Measurements from ENCODE around the gene ALKBH1. TPM values are rescaled to one million over a fixed set of nuclear protein-coding genes. Genes with fewer than 3 reads are reported as not detected.

The ALKBH1 gene
- total RNA-seq, 1 donor from 2014 or later: 18.0 TPM

DNA sequence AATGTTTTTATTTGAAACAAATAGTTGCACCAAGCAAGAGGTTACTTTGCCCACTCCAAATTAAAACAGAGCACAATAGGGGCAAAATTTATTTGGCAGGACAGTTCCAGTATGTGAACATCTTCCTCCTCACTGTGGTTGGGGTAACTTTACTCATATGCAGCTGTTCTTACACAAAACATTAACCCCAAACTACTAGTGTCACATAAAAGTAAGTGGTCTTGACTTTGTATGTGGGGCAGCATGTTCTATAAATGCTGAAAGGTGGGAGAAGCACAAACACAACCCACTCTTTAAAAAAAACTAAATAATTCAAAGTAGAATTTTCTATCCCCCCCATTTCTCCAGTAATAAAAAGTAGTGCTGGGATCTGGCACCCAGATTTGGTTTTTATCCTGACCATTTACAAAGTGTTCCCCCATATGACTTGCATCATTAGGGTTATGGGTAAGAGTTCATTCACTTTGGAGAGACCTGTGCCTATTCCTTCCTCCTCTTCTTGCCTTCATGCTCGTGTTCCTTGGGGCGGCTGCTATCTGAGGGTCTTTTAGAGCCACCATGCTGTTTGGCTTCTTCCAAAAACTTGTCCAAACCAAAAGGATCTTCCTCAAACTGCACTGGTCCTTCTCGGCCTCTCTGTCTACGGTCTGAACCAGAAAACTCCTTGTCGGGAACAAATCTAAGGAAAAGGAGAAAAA is 9.9 kb upstream of the ALKBH1 start:
- Mint-ChIP-seq H3K4me1 (peaks cover 3% of the 10 kb centered on the region), H3K27me3 (no peaks in the 10 kb centered on the region), H3K27ac (no peak overlapping the region), H3K9me3 (no peaks in the 10 kb centered on the region), H3K4me3 (no peak overlapping the region), H3K36me3 (ENCODE audit: low read depth) (peaks cover 88% of the 10 kb centered on the region)
- intact Hi-C loops (cut with micrococcal nuclease): no loop called here
- ChIA-PET CTCF (no interaction called here), POLR2A (interaction anchor here (1.2 kb wide), 1 partner anchor 43 kb away, joined by 10 read pairs; the partner anchor contains the start of gene SNW1)
- no peak for ATAC-seq (ENCODE audit: low read depth)
- no peak for DNase-seq
- TF ChIP-seq, protein P1, sequence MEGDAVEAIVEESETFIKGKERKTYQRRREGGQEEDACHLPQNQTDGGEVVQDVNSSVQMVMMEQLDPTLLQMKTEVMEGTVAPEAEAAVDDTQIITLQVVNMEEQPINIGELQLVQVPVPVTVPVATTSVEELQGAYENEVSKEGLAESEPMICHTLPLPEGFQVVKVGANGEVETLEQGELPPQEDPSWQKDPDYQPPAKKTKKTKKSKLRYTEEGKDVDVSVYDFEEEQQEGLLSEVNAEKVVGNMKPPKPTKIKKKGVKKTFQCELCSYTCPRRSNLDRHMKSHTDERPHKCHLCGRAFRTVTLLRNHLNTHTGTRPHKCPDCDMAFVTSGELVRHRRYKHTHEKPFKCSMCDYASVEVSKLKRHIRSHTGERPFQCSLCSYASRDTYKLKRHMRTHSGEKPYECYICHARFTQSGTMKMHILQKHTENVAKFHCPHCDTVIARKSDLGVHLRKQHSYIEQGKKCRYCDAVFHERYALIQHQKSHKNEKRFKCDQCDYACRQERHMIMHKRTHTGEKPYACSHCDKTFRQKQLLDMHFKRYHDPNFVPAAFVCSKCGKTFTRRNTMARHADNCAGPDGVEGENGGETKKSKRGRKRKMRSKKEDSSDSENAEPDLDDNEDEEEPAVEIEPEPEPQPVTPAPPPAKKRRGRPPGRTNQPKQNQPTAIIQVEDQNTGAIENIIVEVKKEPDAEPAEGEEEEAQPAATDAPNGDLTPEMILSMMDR (IDR thresholded peaks at IDR 0.05): no peak

DNA sequence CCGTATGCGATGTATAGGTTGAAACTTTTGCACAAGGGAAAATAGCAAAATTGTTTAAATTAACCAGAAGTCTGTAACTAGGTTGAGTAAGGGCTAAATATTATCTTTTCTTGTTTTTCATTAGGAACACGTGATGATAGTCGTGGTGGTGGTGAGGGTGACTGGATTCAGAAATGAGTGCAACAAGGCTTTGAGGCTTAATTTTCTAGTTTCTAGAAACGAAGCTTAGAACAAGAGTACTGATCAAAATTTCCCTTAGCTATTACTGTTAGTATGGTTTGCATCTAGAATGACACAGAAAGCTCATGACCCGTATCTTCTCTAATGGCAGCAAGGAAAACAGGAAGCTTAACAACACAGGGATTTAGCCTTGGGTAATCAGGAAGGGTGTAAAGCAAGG is 7.1 kb upstream of the ALKBH1 start:
- Mint-ChIP-seq H3K27me3 (no peaks in the 10 kb centered on the region), H3K9me3 (no peaks in the 10 kb centered on the region), H3K36me3 (ENCODE audit: low read depth) (peaks cover 83% of the 10 kb centered on the region), H3K27ac (no peak overlapping the region), H3K4me3 (no peak overlapping the region), H3K4me1 (peaks cover 14% of the 10 kb centered on the region)
- ATAC-seq (ENCODE audit: low read depth) (no peak), DNase-seq (no peak)
- ChIA-PET CTCF (no interaction called here), POLR2A (no interaction called here)
- TF ChIP-seq, protein P1 (IDR thresholded peaks at IDR 0.05): no peak
- intact Hi-C loops (cut with micrococcal nuclease): no loop called here

DNA sequence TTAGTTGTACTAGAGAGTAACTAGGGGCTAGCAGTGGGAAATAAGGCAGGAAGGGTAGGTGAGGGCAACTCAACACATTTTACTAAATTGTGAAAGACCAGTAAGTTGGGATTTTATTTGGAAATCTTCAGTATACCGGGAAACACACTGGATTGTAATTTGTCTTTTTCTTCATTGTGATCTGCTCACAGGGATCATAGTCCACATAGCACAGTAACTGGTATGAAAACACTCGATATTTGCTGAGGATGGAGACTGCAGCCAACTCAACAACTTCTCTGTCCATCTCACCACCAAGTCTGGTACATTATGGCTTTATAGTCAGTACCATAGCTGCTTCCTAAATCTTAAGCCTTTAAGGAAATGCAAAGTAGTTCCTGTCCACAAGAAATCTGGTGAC is 2.5 kb upstream of the ALKBH1 start:
- H3K4me3 Mint-ChIP-seq: peak overlapping the region; percentile 17
- POLR2A ChIA-PET: no interaction called here

DNA sequence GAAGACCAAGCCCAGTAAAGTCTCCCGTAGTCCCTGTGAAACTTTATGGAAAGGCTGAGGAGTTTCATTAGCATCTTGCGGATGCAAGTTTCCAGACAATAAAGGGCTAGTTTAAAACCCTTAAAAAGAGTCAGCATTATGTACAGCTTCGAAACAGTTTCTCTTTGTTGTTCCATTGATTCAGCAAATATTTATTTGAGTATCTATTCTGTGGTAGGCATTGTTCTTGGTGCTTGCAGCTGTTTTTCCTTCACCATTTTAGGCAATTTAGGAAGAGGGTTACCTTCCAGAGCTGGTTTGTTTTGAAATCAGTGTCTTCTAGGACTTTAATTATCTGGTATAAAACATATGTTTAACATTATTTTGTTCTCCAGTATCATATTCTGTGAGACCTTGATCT is 1.6 kb upstream of the ALKBH1 start:
- ATAC-seq (ENCODE audit: low read depth): no peak
- intact Hi-C loops (cut with micrococcal nuclease): loop anchor here (2.0 to 10.0 kb wide), 4 partner anchors 67 to 407 kb away; partner anchors contain the start of genes GSTZ1 and POMT2
- no peak overlapping the region for H3K27ac Mint-ChIP-seq
- H3K4me3 Mint-ChIP-seq: peak overlapping the region; percentile 96
- ChIA-PET CTCF (no interaction called here), POLR2A (interaction anchor here (1.4 kb wide), 1 partner anchor 9 kb away, joined by 5 read pairs; no protein-coding TSS in a partner anchor)
- H3K36me3 Mint-ChIP-seq (ENCODE audit: low read depth): peaks cover 53% of the 10 kb centered on the region
- H3K27me3 Mint-ChIP-seq: no peaks in the 10 kb centered on the region
- TF ChIP-seq, protein P1 (IDR thresholded peaks at IDR 0.05): no peak
- DNase-seq: no peak
- peaks cover 45% of the 10 kb centered on the region for H3K4me1 Mint-ChIP-seq
- no peaks in the 10 kb centered on the region for H3K9me3 Mint-ChIP-seq

More for the DNA sequence above, 2.5 kb upstream of the ALKBH1 start:
- intact Hi-C loops (cut with micrococcal nuclease): no loop called here
- ATAC-seq (ENCODE audit: low read depth) (no peak), DNase-seq (no peak)
- H3K4me1 Mint-ChIP-seq: peaks cover 47% of the 10 kb centered on the region
- H3K36me3 Mint-ChIP-seq (ENCODE audit: low read depth): peaks cover 58% of the 10 kb centered on the region
- no peaks in the 10 kb centered on the region for H3K27me3 Mint-ChIP-seq
- CTCF ChIA-PET: no interaction called here
- TF ChIP-seq, protein P1 (IDR thresholded peaks at IDR 0.05): no peak
- H3K27ac Mint-ChIP-seq: no peak overlapping the region
- no peaks in the 10 kb centered on the region for H3K9me3 Mint-ChIP-seq

DNA sequence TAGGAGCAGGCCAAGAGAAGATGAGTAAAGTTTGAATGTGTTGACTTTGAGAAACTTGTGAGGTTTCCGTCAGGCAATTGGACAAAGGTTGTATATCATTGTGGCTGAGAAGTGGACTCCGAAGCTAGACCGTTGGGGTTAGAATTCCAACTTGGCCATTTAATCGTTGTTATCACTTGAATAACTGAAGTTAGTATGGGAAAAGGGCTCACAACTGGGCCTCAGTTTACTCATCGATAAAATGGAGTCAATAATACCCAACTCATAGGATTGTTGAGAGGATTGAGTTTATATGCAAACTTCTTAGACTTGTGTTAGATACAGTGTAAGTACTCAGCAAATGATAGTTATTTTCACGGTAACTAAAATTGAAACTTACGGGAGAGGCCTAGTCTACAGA is 926 bp upstream of the ALKBH1 start:
- Mint-ChIP-seq H3K27ac (peak overlapping the region; percentile 91), H3K27me3 (no peaks in the 10 kb centered on the region), H3K4me3 (peak overlapping the region; percentile 96), H3K4me1 (peaks cover 45% of the 10 kb centered on the region), H3K36me3 (ENCODE audit: low read depth) (peaks cover 53% of the 10 kb centered on the region), H3K9me3 (no peaks in the 10 kb centered on the region)
- ATAC-seq (ENCODE audit: low read depth): no peak
- intact Hi-C loops (cut with micrococcal nuclease): loop anchor here (1.0 to 10.0 kb wide), 8 partner anchors 53 to 406 kb away; partner anchors contain the start of genes ADCK1, GSTZ1, POMT2 and SNW1
- CTCF ChIA-PET: no interaction called here
- POLR2A ChIA-PET: interaction anchor here (0.6 to 1.4 kb wide), 5 partner anchors 10 to 653 kb away, joined by 3 to 5 read pairs (median 3); no protein-coding TSS in a partner anchor
- DNase-seq: no peak
- TF ChIP-seq, protein P1 (IDR thresholded peaks at IDR 0.05): no peak
